Measurements from ENCODE around the gene GRIN3B. TPM values are rescaled to one million over a fixed set of nuclear protein-coding genes. Genes with fewer than 3 reads are reported as not detected.

GRIN3B gene
- total RNA-seq, 2 donors from 2014 or later: 2.0 TPM

DNA sequence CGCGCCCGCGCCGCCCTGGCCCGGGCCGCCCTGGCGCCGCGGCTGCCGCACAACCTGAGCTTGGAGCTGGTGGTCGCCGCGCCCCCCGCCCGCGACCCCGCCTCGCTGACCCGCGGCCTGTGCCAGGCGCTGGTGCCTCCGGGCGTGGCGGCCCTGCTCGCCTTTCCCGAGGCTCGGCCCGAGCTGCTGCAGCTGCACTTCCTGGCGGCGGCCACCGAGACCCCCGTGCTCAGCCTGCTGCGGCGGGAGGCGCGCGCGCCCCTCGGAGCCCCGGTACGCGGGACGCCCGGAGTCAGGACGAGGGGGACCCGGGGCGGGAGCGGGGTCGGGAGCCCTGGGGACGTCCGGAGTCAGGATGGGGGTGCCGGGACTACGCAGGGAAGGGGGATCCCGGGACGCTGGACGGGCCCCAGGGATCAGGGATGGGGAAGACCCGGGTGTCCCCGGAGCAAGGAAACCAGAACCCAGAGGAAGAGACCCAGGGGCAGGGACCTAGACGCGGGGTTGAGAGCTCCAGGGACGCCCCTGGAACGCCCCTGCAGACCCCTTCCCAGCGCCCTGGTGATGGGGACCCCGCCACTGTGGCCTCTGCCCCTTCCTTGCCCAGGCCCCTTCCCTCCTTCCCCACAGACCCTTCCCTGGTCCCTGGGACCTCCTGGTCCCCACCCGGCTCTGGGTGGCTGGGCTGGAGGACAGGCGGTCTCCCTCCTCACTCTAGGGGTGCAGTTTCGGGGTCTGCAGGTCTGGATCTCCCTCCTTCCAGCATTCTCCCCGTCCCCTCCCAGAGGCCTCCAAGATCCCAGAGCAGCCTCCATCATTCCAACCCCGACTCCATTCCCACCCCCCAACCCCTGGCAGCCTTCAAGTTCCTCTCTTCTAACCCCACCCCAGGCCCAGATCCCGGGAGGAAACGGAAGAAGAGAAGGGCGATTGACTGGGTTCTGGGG is 645 bp downstream of the GRIN3B start:
- H3K27ac ChIP-seq (ENCODE audit: low read depth, low read length): no peak overlapping the region
- no peaks in the 10 kb centered on the region for H3K36me3 ChIP-seq (ENCODE audit: control insufficient read depth, insufficient read depth, low read length)
- H3K27me3 ChIP-seq (ENCODE audit: control insufficient read depth, insufficient read depth, low read length, poor library complexity, severe bottlenecking): peaks cover 53% of the 10 kb centered on the region
- H3K4me3 ChIP-seq (ENCODE audit: low read length): no peak overlapping the region
- no peak for TF ChIP-seq CTCF (conservative IDR thresholded peaks at IDR 0.05)
- H3K4me1 ChIP-seq (ENCODE audit: control insufficient read depth, insufficient read depth, low read length): no peaks in the 10 kb centered on the region
- H3K27me3 Mint-ChIP-seq (ENCODE audit: insufficient read depth): peaks cover 53% of the 10 kb centered on the region
- no peak overlapping the region for H3K27ac Mint-ChIP-seq
- no peaks in the 10 kb centered on the region for H3K36me3 Mint-ChIP-seq (ENCODE audit: low read depth)
- peak overlapping the region; percentile 45 for H3K4me3 Mint-ChIP-seq
- 10 to 20% methylated on average over 24 to 73 of the region's 73 CpGs for WGBS, 2 experiments (ENCODE audit: insufficient coverage in 1 of 2, insufficient read length in 1 of 2)
- no peaks in the 10 kb centered on the region for H3K9me3 ChIP-seq (ENCODE audit: control insufficient read depth, low read length)
- peaks cover 4% of the 10 kb centered on the region for H3K4me1 Mint-ChIP-seq
- no peak overlapping the region for H3K9ac ChIP-seq (ENCODE audit: extremely low read depth, low read length, poor library complexity, severe bottlenecking)
- H3K9me3 Mint-ChIP-seq: no peaks in the 10 kb centered on the region
- DNase-seq: peak; percentile 76

GRCh38 chr19:1001538-1002166 is 1.4 kb downstream of the GRIN3B start:
- Mint-ChIP-seq H3K27me3 (ENCODE audit: insufficient read depth) (peaks cover 45% of the 10 kb centered on the region), H3K27ac (no peak overlapping the region), H3K4me3 (peak overlapping the region; percentile 45), H3K4me1 (peaks cover 1% of the 10 kb centered on the region), H3K9me3 (peaks cover 3% of the 10 kb centered on the region), H3K36me3 (ENCODE audit: low read depth) (peaks cover 3% of the 10 kb centered on the region)
- no peaks in the 10 kb centered on the region for H3K36me3 ChIP-seq (ENCODE audit: control insufficient read depth, insufficient read depth, low read length)
- no peaks in the 10 kb centered on the region for H3K9me3 ChIP-seq (ENCODE audit: control insufficient read depth, low read length)
- DNase-seq: peak; percentile 90
- H3K9ac ChIP-seq (ENCODE audit: extremely low read depth, low read length, poor library complexity, severe bottlenecking): no peak overlapping the region
- H3K27ac ChIP-seq (ENCODE audit: low read depth, low read length): no peak overlapping the region
- peak; percentile 98 for TF ChIP-seq CTCF (conservative IDR thresholded peaks at IDR 0.05)
- H3K4me3 ChIP-seq (ENCODE audit: low read length): no peak overlapping the region
- peaks cover 46% of the 10 kb centered on the region for H3K27me3 ChIP-seq (ENCODE audit: control insufficient read depth, insufficient read depth, low read length, poor library complexity, severe bottlenecking)
- H3K4me1 ChIP-seq (ENCODE audit: control insufficient read depth, insufficient read depth, low read length): no peaks in the 10 kb centered on the region
- WGBS, 2 experiments (ENCODE audit: insufficient coverage in 1 of 2, insufficient read length in 1 of 2): 18 to 23% methylated on average over 4 to 18 of the region's 20 CpGs

- H3K36me3 Mint-ChIP-seq (ENCODE audit: low read depth): peaks cover 9% of the 10 kb centered on the region
- peaks cover 39% of the 10 kb centered on the region for H3K27me3 ChIP-seq (ENCODE audit: control insufficient read depth, insufficient read depth, low read length, poor library complexity, severe bottlenecking)
- no peak overlapping the region for H3K4me3 ChIP-seq (ENCODE audit: low read length)
- H3K27me3 Mint-ChIP-seq (ENCODE audit: insufficient read depth): peaks cover 38% of the 10 kb centered on the region
- H3K9me3 Mint-ChIP-seq: peaks cover 8% of the 10 kb centered on the region
- H3K27ac Mint-ChIP-seq: no peak overlapping the region
- no peaks in the 10 kb centered on the region for H3K36me3 ChIP-seq (ENCODE audit: control insufficient read depth, insufficient read depth, low read length)
- no peak for TF ChIP-seq CTCF (conservative IDR thresholded peaks at IDR 0.05)
- 61 to 89% methylated on average over 2 to 4 of the region's 4 CpGs for WGBS, 2 experiments (ENCODE audit: insufficient coverage in 1 of 2, insufficient read length in 1 of 2)
- no peaks in the 10 kb centered on the region for H3K9me3 ChIP-seq (ENCODE audit: control insufficient read depth, low read length)
- H3K9ac ChIP-seq (ENCODE audit: extremely low read depth, low read length, poor library complexity, severe bottlenecking): no peak overlapping the region
- H3K4me1 ChIP-seq (ENCODE audit: control insufficient read depth, insufficient read depth, low read length): no peaks in the 10 kb centered on the region
- no peak overlapping the region for H3K27ac ChIP-seq (ENCODE audit: low read depth, low read length)
- no peak overlapping the region for H3K4me3 Mint-ChIP-seq
- H3K4me1 Mint-ChIP-seq: no peaks in the 10 kb centered on the region
- DNase-seq: no peak
Observed at GRCh38 chr19:1002600-1002999, 2.4 kb downstream of the GRIN3B start.

Data from endodermal cell (in vitro differentiated cells).